T-helper 22 cell (primary cell): ENCODE data around the gene ANGEL2.
"Not testable (repeated sequence)": the region's sequence is repeated elsewhere in the genome, so short reads cannot be mapped to it uniquely, and the experiment has no call there.

Experiments used
- DNase-seq: peaks from one replicate; pipeline ENCODE4 v3.0.0-alpha.2; 2020; ENCODE audit warnings: low read depth

Gene ANGEL2

GRCh38 chr1:213019450-213019849 lies 3.8 kb upstream of the ANGEL2 start:
- no peak for DNase-seq

- DNase-seq, result no peak
Observed at GRCh38 chr1:213017447-213018273, 2.0 kb upstream of the ANGEL2 start.

- no peak for DNase-seq
Observed at GRCh38 chr1:213014642-213015041, 1.0 kb downstream of the ANGEL2 start.

DNA sequence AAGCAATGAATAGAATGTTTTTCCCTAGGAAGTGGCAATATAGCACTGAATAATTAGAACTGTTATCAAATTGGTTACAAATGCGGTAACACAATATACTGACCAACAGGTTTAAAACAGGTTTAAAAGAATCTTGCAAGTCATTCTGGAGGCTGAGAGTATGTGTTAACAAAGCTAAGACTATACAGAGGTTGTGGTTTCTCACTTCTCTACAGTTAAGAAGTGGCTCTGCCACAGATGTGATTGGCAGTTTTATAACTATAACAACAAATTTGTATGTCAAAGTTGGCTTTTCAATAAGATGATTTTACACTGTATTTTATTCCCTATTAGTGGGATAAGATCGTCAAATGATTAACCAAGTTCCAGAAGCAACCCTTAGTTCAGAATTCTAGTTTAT lies 7.1 kb downstream of the ANGEL2 start:
- DNase-seq, result no peak

DNA sequence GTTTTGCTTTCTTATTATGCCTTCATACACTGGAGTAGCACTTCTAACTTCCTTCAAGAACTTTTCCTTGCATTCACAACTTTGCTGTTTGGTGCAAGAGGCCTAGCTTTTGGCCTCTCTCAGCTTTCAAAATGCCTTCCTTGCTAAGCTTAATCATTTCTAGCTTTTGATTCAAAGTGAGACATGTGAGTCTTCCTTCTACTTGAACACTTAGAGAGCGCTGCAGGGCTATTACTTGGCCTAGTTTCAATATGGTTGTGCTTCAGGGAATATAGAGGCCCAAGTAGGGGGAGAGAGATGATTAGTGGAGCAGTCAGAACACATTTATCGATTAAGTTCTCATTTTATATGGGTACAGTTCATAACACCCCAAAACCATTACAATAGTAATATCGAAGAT lies 12.4 kb downstream of the ANGEL2 start:
- no peak for DNase-seq

GRCh38 chr1:212994926-212995325 lies 20.7 kb downstream of the ANGEL2 start:
- no peak for DNase-seq

DNA sequence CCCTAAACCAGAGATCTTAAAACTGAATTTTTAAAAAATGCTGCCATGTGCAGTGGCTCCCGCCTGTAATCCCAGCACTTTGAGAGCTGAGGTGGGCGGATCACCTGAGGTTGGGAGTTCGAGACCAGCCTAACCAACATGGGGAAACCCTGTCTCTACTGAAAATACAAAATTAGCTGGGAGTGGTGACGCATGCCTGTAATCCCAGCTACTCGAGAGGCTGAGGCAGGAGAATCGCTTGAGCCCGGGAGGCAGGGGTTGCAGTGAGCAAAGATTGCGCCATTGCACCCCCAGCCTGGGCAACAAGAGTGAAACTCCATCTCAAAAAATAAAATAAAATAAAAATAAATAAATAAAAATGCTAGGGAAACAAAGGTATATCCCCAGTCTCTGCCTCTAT lies 21.7 kb downstream of the ANGEL2 start:
- DNase-seq, result not testable (repeated sequence)

DNA sequence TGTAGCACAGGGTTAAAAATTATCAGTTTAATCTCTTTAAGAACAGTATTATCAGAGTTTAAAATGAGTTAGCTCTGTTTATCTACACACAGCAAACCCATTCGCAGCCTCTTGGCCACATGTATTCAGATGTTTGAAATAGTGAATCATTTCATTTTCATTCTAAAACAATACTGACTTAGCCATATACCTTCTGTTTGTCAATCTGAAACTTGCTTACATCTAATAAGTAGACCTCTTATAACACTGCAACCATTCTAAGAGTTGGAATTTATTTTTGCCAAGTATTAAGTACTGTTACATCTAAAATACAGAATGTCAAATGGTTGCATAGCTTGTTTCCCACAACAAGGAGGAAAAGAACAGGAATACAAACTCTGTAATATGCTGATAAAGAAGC lies 25.4 kb downstream of the ANGEL2 start:
- DNase-seq, result no peak

- no peak for DNase-seq
Observed at GRCh38 chr1:212987702-212988322, 27.9 kb downstream of the ANGEL2 start.

GRCh38 chr1:212986551-212986950 lies 29.1 kb downstream of the ANGEL2 start:
- DNase-seq, result no peak

- DNase-seq, result no peak
Observed at GRCh38 chr1:212984522-212985291, 31.0 kb downstream of the ANGEL2 start.

DNA sequence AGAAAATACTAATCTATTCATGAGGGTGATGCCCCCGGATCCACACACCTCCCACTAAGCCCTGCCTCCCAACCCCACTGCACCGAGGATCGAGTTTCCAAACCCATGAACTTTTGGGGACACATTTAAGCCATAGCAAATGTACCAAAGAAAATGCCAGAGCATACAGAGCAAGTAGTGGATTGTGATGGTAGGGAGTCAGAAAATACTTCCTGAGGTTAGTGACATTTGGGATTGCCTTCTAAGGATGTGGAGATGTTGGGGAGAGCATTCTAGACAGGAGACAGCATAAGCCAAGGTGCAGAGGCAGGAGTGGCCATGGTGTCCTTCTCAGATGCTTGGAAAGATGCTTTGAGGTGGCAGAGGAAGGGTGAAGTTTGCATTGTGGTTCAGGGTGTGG lies 32.2 kb downstream of the ANGEL2 start:
- no peak for DNase-seq

DNA sequence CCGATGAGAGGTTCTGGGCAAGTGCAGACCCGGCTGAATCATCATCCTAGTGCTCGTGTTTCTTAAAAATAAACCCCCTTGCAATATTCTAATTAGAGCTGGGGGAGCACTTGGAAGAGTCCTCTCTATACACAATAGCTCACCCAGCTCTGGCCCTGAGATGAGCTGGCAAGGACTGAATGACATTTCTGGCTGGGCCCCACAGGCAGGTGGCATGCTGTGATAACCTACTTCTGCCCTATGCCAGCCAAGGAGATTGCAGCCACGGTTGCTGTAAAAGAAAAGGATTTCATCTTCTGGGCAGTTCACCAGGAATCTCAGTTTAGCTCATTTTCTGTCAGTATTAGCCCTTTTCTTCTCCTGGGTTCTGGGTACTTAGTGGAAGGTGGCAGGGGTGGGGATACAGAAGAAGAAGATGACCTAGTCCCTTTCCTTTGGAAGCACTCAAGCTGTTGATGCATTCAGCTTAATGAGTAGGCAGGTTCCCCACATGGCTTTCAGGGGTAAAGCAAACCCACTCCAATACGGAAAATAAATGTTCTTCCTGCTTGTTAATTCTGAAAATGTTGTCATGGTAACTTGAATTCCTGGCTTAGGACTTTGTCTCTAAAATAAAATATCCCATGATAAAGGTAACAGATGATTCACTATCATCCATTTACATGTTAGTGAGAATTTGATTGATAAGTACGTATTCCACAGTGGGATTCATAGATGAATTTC lies 33.1 kb downstream of the ANGEL2 start:
- DNase-seq, result no peak

DNA sequence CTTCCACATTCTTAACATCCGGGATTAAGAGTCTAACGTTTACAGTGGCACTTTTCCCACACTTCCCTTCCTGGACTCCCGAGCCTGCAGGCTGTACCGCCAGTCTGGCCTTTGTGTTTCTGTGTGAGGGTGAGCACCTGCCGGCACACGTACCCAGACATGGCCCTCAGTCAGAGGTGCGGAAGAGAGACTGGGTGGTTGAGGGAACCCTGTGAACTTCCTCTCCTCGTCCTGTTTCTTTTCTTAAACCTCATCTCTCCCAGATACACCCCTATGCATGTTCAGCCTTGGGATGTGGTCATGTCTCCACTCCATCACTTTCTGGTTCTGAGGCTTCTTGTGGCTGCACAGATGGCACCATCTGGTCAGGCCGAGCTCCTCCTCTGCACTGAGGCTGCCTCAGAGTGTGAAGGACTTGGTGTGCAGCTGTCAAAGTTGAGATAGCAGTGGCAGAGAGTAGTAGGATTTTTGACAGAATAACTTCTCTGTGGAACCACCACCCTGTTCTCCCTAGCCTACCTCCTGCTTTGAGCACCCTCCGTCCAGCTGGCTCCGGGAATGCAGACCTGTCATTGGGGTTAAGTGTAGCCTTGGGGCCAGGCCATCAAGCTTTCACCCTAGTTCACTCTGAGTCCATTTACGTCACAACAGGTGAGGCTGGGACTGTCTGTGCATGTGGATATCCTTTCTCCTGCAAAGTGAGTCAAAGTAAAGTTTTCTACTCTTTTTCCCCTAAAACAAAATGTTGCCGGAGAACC lies 33.9 kb downstream of the ANGEL2 start:
- no peak for DNase-seq

DNA sequence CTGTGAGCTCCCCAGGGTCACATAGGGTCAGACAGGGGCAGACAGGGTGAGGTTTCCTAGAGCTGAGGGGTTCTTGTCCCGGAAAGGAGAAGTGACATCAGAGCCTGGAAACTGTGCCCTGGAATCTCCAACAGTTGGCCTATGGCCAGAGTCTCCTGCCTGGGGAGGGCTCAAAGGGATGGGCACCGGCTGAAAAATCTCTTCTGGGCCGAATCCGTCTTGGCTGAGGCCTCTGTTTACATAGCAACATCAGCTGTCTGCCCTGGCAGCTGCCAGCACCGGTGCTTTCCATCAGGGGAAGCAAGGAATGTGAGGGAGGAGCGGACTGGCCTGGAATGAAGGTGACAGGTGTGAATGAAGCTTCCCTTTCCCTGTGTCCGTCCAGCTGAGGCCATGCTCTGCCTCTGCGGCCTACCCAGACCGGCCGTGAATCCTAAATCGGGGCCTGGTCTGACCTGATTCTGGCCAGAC lies 34.6 kb downstream of the ANGEL2 start:
- DNase-seq, result no peak

GRCh38 chr1:212980123-212980785 lies 35.4 kb downstream of the ANGEL2 start:
- no peak for DNase-seq

DNA sequence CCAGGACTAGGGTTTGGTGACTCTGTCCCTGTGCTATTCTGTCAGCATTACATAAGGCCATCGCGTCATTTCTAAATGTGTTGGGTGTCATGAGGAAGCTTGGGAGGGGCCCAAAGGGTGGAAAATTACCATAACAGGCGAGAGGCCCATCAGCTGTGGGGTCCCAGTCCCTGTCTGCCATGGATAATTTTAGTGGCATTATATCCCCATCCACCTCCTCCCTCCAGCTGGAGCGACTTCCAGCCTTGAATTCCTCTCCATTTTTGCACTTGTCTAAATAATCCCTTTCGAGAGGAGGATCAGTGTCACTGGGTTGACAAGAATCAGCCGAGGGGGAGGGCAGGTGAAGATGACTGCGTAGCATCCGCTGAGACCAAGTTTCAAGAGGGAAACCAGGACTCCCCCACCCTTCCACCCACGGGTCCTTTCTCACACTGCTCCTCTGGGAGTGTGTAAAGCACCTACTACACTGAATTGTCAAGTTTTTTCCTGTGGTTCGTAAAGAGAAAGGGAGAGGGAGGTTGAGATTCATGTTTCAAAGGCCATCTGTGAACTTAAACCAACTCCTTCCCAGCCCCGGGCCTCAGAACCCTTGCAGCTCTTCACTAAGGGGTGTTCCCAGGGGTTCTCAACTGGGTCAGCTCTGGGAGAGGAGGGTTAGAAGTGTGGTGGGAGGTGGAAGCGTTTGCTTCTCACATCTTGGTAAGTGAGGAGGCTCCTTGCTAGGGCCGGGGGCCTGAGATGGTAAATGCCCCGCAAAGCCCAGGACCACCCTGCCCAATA lies 36.1 kb downstream of the ANGEL2 start:
- no peak for DNase-seq

DNA sequence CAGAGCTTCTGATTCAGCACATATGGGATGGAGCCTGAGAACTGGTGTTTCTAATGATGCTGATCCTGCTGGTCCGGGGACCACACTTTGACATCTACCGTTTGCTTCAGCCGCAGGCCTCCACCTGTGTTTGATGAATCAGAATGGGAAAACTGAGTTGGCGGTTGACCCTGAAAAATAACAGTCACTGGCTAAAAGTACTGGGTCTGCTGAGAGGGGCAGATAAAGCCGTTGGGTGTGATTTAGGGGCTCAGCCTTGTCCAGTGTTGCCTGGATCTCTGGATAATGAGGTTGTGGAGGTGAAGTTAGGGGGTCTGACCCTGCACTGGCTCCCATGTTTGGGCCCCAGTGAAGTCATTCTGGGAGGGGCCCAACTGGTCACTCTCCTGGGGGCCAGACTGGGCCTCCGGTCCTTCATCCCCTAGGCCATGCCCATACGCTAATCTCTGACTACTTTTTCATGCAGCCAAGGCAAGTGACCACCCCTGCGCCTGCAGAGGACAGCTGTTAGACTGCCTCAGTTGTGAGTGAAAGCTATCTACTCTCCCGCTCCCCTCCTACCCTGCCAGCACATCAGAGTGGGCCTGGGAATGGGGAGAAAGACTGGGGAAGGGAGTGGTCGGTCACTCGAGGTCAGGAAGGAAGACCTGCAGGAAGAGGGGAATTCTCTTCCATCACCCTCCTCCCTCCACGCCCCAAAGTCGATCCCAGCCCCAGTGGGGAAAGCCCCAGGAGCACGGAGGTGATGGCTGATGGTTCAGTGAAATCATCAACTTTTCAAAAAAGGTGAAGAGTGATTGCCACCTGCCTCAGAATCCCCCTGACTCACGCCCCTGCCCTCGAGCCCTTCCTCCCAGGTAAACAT lies 37.7 kb downstream of the ANGEL2 start:
- no peak for DNase-seq

GRCh38 chr1:212976586-212976985 lies 39.1 kb downstream of the ANGEL2 start:
- no peak for DNase-seq
